ENCODE results near the gene COQ9.

Gene COQ9

DNA sequence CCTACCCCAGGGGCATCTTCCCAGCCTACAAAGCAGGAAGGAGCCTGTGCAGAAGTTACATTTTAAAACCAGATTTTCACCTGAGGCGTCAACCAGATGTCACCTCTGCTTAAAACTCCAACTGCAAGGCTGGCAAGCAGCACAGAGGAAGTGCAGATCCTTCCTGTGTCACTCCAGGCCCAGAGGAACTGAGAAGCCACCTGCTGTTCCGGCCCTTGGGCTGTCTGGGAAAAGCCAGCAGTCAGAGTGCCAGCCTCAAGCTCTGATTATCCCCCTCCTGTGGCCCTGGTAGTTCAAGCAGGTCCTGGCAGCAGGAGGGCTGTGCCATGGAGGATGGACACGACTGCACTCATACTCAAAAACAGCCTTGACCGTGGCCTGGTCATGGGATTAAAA, 25.4 kb downstream of the COQ9 start:
- no peak for TF ChIP-seq RAD21 (IDR thresholded peaks at IDR 0.05; ENCODE audit: low read depth)
- TF ChIP-seq TEAD4 (IDR thresholded peaks at IDR 0.05), result no peak
- no peak for TF ChIP-seq NFIC (IDR thresholded peaks at IDR 0.05)
- TF ChIP-seq ZBTB7A (IDR thresholded peaks at IDR 0.05; ENCODE audit: low read depth), result no peak
- TF ChIP-seq, protein P1, sequence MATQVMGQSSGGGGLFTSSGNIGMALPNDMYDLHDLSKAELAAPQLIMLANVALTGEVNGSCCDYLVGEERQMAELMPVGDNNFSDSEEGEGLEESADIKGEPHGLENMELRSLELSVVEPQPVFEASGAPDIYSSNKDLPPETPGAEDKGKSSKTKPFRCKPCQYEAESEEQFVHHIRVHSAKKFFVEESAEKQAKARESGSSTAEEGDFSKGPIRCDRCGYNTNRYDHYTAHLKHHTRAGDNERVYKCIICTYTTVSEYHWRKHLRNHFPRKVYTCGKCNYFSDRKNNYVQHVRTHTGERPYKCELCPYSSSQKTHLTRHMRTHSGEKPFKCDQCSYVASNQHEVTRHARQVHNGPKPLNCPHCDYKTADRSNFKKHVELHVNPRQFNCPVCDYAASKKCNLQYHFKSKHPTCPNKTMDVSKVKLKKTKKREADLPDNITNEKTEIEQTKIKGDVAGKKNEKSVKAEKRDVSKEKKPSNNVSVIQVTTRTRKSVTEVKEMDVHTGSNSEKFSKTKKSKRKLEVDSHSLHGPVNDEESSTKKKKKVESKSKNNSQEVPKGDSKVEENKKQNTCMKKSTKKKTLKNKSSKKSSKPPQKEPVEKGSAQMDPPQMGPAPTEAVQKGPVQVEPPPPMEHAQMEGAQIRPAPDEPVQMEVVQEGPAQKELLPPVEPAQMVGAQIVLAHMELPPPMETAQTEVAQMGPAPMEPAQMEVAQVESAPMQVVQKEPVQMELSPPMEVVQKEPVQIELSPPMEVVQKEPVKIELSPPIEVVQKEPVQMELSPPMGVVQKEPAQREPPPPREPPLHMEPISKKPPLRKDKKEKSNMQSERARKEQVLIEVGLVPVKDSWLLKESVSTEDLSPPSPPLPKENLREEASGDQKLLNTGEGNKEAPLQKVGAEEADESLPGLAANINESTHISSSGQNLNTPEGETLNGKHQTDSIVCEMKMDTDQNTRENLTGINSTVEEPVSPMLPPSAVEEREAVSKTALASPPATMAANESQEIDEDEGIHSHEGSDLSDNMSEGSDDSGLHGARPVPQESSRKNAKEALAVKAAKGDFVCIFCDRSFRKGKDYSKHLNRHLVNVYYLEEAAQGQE (IDR thresholded peaks at IDR 0.05; ENCODE audit: low read depth), result no peak
- TF ChIP-seq CEBPB (IDR thresholded peaks at IDR 0.05), result no peak
- no peak for TF ChIP-seq TAF1 (IDR thresholded peaks at IDR 0.05; ENCODE audit: low read depth)
- TF ChIP-seq CREB1 (IDR thresholded peaks at IDR 0.05; ENCODE audit: low read depth), result no peak
- no peak for TF ChIP-seq EGR1 (IDR thresholded peaks at IDR 0.05)
- TF ChIP-seq YY1 (IDR thresholded peaks at IDR 0.05; ENCODE audit: low read depth), result no peak
- TF ChIP-seq, protein P2, sequence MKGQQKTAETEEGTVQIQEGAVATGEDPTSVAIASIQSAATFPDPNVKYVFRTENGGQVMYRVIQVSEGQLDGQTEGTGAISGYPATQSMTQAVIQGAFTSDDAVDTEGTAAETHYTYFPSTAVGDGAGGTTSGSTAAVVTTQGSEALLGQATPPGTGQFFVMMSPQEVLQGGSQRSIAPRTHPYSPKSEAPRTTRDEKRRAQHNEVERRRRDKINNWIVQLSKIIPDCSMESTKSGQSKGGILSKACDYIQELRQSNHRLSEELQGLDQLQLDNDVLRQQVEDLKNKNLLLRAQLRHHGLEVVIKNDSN (IDR thresholded peaks at IDR 0.05), result no peak

DNA sequence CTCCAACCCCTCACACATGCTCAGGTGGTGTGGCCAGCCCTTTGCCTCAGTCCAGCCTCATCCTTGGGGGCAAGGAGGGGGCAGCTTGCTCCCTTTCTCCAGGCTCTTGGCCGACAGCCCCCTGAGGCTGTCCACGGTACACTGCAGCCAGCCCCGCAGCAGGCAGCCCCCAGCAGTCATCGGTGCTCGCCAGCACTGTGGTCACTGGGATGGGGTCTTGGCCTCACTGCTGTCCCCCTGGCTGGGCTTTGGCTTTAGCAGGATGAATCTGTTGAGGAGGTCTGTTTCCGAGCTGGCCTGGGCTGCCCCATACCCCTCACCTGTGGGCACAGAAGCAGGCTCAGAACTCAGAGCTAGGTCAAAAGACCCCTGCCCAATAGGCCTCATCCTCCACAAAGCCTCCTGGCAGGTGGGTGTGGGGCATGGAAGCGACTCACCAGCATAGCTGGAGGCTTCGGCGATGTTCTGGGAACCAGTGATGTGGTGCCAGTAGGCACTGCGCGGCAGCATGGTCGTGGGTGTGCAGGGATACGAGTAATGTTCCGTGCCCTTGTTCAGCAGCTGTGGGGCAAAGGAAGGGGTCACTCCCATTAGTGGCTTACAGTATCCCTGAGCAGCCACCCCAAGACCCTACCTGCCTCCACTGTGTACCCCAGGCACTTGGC, 26.0 kb downstream of the COQ9 start:
- TF ChIP-seq, protein P2 (IDR thresholded peaks at IDR 0.05), result no peak
- no peak for TF ChIP-seq TEAD4 (IDR thresholded peaks at IDR 0.05)
- TF ChIP-seq CREB1 (IDR thresholded peaks at IDR 0.05; ENCODE audit: low read depth), result no peak
- TF ChIP-seq EGR1 (IDR thresholded peaks at IDR 0.05), result no peak
- TF ChIP-seq YY1 (IDR thresholded peaks at IDR 0.05; ENCODE audit: low read depth), result no peak
- TF ChIP-seq FOXM1 (IDR thresholded peaks at IDR 0.05; ENCODE audit: borderline replicate concordance, low read depth), result no peak
- TF ChIP-seq EP300 (IDR thresholded peaks at IDR 0.05; ENCODE audit: borderline replicate concordance), result no peak
- TF ChIP-seq, protein P3, sequence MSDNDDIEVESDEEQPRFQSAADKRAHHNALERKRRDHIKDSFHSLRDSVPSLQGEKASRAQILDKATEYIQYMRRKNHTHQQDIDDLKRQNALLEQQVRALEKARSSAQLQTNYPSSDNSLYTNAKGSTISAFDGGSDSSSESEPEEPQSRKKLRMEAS (IDR thresholded peaks at IDR 0.05), result no peak
- no peak for TF ChIP-seq TAF1 (IDR thresholded peaks at IDR 0.05; ENCODE audit: low read depth)
- no peak for TF ChIP-seq CEBPB (IDR thresholded peaks at IDR 0.05)
- no peak for TF ChIP-seq ZBTB7A (IDR thresholded peaks at IDR 0.05; ENCODE audit: low read depth)
- no peak for TF ChIP-seq NFIC (IDR thresholded peaks at IDR 0.05)
- TF ChIP-seq TCF12 (IDR thresholded peaks at IDR 0.05; ENCODE audit: low read depth), result no peak
- TF ChIP-seq, protein P1 (IDR thresholded peaks at IDR 0.05; ENCODE audit: low read depth), result no peak
- TF ChIP-seq RAD21 (IDR thresholded peaks at IDR 0.05; ENCODE audit: low read depth), result no peak

DNA sequence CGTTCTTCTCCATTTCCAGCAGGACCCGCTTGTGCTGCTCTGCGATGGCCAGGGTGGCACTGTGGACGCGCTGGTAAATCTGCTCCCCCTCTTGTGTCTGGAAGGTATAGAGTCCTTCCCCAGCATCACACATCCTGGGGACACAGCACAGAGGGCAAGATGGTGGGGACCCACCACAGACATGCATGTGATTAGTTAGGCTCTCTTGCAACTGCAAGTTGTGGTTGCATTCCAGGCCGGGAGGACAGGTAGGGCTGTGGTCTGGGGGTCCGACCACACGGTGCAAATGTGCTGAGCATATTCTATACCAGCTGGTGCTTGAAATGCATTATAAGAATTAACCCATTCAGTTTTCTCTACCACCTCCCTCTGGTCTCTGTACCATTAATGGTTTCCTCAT, 26.6 kb downstream of the COQ9 start:
- TF ChIP-seq, protein P1 (IDR thresholded peaks at IDR 0.05; ENCODE audit: low read depth), result no peak

DNA sequence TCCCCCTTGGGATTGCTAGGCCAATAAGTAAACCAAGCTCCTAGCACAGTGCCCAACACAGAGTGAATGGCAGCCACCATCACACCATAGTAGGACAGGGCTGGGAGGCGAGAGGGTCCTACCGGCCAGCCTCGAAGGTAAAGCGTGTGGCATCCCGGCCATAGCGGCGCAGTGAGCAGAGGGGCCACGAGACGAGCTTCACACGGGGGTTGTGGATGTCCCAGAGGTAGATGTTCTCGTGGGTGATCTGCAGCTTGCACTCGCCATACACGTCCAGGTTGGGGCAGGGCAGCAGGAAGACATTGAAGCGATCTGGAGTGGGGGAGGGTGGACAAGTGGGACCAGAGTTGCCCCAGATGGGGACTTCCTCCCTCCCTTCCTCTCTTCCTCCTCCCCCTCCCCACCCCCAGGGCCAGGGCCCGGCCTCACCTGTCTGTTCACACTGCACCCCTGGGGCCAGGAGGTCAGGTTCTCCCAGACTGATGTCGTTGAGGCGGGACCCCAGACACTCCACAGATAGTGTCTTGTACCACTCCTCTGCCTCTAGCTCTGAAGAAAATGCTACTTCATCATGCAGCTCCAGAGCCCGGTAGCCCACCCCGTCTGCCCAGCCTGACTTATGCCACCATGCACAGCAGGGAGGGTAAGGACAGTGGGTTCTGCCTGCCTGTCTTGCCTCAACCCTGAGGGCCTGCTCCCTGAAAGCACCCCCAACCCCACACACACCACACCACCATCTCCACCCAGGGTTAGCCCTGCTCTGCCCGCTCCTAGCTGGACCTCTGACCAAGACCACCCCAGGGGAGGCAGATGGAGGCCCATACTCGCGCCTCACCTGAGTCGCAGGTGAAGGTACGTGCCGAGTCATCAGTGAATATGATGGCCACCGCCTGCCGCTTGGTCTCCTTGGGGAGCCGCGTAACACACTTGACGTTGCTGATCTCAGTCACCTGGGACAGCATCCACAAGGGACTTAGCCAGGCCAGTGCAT, 27.7 kb downstream of the COQ9 start:
- TF ChIP-seq TEAD4 (IDR thresholded peaks at IDR 0.05) (no peak), TCF12 (IDR thresholded peaks at IDR 0.05; ENCODE audit: low read depth) (no peak), RAD21 (IDR thresholded peaks at IDR 0.05; ENCODE audit: low read depth) (no peak), CEBPB (IDR thresholded peaks at IDR 0.05) (no peak), EP300 (IDR thresholded peaks at IDR 0.05; ENCODE audit: borderline replicate concordance) (no peak), ZBTB7A (IDR thresholded peaks at IDR 0.05; ENCODE audit: low read depth) (no peak), TAF1 (IDR thresholded peaks at IDR 0.05; ENCODE audit: low read depth) (no peak), YY1 (IDR thresholded peaks at IDR 0.05; ENCODE audit: low read depth) (no peak), CREB1 (IDR thresholded peaks at IDR 0.05; ENCODE audit: low read depth) (no peak), NFIC (IDR thresholded peaks at IDR 0.05) (no peak), FOXM1 (IDR thresholded peaks at IDR 0.05; ENCODE audit: borderline replicate concordance, low read depth) (no peak), EGR1 (IDR thresholded peaks at IDR 0.05) (no peak)
- TF ChIP-seq, protein P3 (IDR thresholded peaks at IDR 0.05), result no peak
- TF ChIP-seq, protein P1 (IDR thresholded peaks at IDR 0.05; ENCODE audit: low read depth), result no peak
- TF ChIP-seq, protein P2 (IDR thresholded peaks at IDR 0.05), result no peak

Measured in Ishikawa (cell line).